ENCODE data around the gene HSD3B1.
"Not testable (repeated sequence)": the region's sequence is repeated elsewhere in the genome, so short reads cannot be mapped to it uniquely, and the experiment has no call there.

The HSD3B1 gene

GRCh38 chr1:119485201-119485600 is 21.8 kb upstream of the HSD3B1 start:
- TF ChIP-seq TAF1 (IDR thresholded peaks at IDR 0.05; ENCODE audit: low read depth, low read length): no peak
- no peak for TF ChIP-seq POLR2AphosphoS5 (IDR thresholded peaks at IDR 0.05; ENCODE audit: low read depth, low read length)
- no peak for TF ChIP-seq PAX5 (IDR thresholded peaks at IDR 0.05; ENCODE audit: insufficient read depth, low read length, severe bottlenecking)
- no peak for TF ChIP-seq POU2F2 (IDR thresholded peaks at IDR 0.05; ENCODE audit: low read depth, low read length)
- TF ChIP-seq SPI1 (IDR thresholded peaks at IDR 0.05; ENCODE audit: low read depth, low read length): no peak
- no peak for TF ChIP-seq POLR2A (IDR thresholded peaks at IDR 0.05; ENCODE audit: low read depth, low read length)
- DNase-seq (ENCODE audit: insufficient read length, low spot score) (no peak), FAIRE-seq (no peak)

GRCh38 chr1:119488216-119488615 is 18.8 kb upstream of the HSD3B1 start:
- DNase-seq (ENCODE audit: insufficient read length, low spot score): no peak
- TF ChIP-seq PAX5 (IDR thresholded peaks at IDR 0.05; ENCODE audit: insufficient read depth, low read length, severe bottlenecking) (no peak), SPI1 (IDR thresholded peaks at IDR 0.05; ENCODE audit: low read depth, low read length) (no peak), POU2F2 (IDR thresholded peaks at IDR 0.05; ENCODE audit: low read depth, low read length) (no peak), POLR2A (IDR thresholded peaks at IDR 0.05; ENCODE audit: low read depth, low read length) (no peak), POLR2AphosphoS5 (IDR thresholded peaks at IDR 0.05; ENCODE audit: low read depth, low read length) (no peak), TAF1 (IDR thresholded peaks at IDR 0.05; ENCODE audit: low read depth, low read length) (no peak)
- no peak for FAIRE-seq

GRCh38 chr1:119489201-119489600 is 17.8 kb upstream of the HSD3B1 start:
- DNase-seq (ENCODE audit: insufficient read length, low spot score) (no peak), FAIRE-seq (no peak)
- TF ChIP-seq POLR2AphosphoS5 (IDR thresholded peaks at IDR 0.05; ENCODE audit: low read depth, low read length) (no peak), SPI1 (IDR thresholded peaks at IDR 0.05; ENCODE audit: low read depth, low read length) (no peak), POU2F2 (IDR thresholded peaks at IDR 0.05; ENCODE audit: low read depth, low read length) (no peak), POLR2A (IDR thresholded peaks at IDR 0.05; ENCODE audit: low read depth, low read length) (no peak), TAF1 (IDR thresholded peaks at IDR 0.05; ENCODE audit: low read depth, low read length) (no peak), PAX5 (IDR thresholded peaks at IDR 0.05; ENCODE audit: insufficient read depth, low read length, severe bottlenecking) (no peak)

- TF ChIP-seq TAF1 (IDR thresholded peaks at IDR 0.05; ENCODE audit: low read depth, low read length) (no peak), POU2F2 (IDR thresholded peaks at IDR 0.05; ENCODE audit: low read depth, low read length) (no peak), POLR2AphosphoS5 (IDR thresholded peaks at IDR 0.05; ENCODE audit: low read depth, low read length) (no peak), POLR2A (IDR thresholded peaks at IDR 0.05; ENCODE audit: low read depth, low read length) (no peak), PAX5 (IDR thresholded peaks at IDR 0.05; ENCODE audit: insufficient read depth, low read length, severe bottlenecking) (no peak), SPI1 (IDR thresholded peaks at IDR 0.05; ENCODE audit: low read depth, low read length) (no peak)
- DNase-seq (ENCODE audit: insufficient read length, low spot score) (no peak), FAIRE-seq (no peak)
These were observed 16.1 kb upstream of the HSD3B1 start for GRCh38 chr1:119490925-119491324.

DNA sequence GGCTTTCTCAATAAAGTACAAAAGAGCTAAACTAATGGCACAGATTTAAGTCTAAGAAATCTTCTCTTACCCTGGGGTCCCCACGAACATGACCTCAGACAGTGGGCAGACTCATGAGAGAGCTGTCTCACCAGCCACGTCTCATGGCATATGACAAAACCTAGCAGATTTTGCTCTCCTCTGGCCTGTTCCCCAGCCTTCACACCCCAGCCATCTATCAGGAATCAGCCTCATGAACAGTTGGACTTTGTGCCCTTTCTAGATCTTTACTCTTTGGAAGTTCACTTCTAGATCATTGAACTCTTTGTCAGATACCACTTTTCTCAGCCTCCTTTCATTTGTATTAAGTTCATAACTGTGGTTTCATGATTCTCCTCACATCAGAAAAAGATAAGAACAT is 14.2 kb upstream of the HSD3B1 start:
- FAIRE-seq (no peak), DNase-seq (ENCODE audit: insufficient read length, low spot score) (no peak)

DNA sequence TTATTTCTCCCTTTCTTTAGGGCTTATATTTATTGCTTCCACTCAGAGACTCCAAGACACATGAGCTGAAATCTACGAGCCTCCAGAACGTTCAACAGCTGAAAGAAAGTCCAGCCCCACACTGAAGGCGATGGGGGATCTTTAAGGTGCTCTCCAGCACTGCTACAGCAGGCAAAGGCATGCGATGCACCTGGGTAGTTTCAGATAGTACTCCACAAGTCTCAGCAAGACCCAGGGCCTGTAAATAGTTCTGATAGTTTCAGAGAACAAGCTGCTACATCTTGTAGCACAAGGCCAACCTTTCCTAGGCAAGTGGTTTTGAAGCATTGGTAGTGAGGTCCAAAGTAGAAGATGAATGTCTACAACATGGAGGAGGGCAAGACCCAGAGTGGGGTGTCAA is 2.2 kb upstream of the HSD3B1 start:
- FAIRE-seq: no peak
- no peak for TF ChIP-seq TAF1 (IDR thresholded peaks at IDR 0.05; ENCODE audit: low read depth, low read length)
- DNase-seq (ENCODE audit: insufficient read length, low spot score): no peak

More for the DNA sequence above, 14.2 kb upstream of the HSD3B1 start:
- no peak for TF ChIP-seq TAF1 (IDR thresholded peaks at IDR 0.05; ENCODE audit: low read depth, low read length)
- no peak for TF ChIP-seq PAX5 (IDR thresholded peaks at IDR 0.05; ENCODE audit: insufficient read depth, low read length, severe bottlenecking)
- no peak for TF ChIP-seq POLR2A (IDR thresholded peaks at IDR 0.05; ENCODE audit: low read depth, low read length)
- TF ChIP-seq SPI1 (IDR thresholded peaks at IDR 0.05; ENCODE audit: low read depth, low read length): no peak
- no peak for TF ChIP-seq POLR2AphosphoS5 (IDR thresholded peaks at IDR 0.05; ENCODE audit: low read depth, low read length)
- TF ChIP-seq POU2F2 (IDR thresholded peaks at IDR 0.05; ENCODE audit: low read depth, low read length): no peak

DNA sequence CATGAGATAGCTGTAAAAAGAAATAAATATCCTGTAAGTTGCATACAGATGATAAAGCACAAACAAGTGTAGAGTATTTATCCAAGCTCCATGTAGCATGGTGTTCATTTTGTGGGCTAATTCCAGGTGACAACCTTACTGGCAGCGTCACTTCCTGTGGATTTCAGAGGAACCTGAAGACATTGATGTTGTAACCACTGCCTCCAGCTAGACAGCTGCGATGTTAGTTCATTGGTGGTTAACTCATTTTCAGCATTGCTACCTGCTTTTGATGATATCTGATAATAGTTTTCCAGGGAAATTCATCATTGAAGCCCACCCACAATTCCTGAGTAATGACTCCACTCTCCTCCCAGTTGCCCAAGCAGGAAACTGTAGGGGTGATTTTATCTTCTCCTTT is 3.0 kb downstream of the HSD3B1 start:
- TF ChIP-seq POLR2AphosphoS5 (IDR thresholded peaks at IDR 0.05; ENCODE audit: low read depth, low read length) (no peak), POLR2A (IDR thresholded peaks at IDR 0.05; ENCODE audit: low read depth, low read length) (no peak), SPI1 (IDR thresholded peaks at IDR 0.05; ENCODE audit: low read depth, low read length) (no peak), TAF1 (IDR thresholded peaks at IDR 0.05; ENCODE audit: low read depth, low read length) (no peak), PAX5 (IDR thresholded peaks at IDR 0.05; ENCODE audit: insufficient read depth, low read length, severe bottlenecking) (no peak), POU2F2 (IDR thresholded peaks at IDR 0.05; ENCODE audit: low read depth, low read length) (no peak)
- DNase-seq (ENCODE audit: insufficient read length, low spot score) (no peak), FAIRE-seq (no peak)

GRCh38 chr1:119515221-119515620 is 8.2 kb downstream of the HSD3B1 start:
- TF ChIP-seq POU2F2 (IDR thresholded peaks at IDR 0.05; ENCODE audit: low read depth, low read length) (no peak), SPI1 (IDR thresholded peaks at IDR 0.05; ENCODE audit: low read depth, low read length) (no peak), TAF1 (IDR thresholded peaks at IDR 0.05; ENCODE audit: low read depth, low read length) (no peak), PAX5 (IDR thresholded peaks at IDR 0.05; ENCODE audit: insufficient read depth, low read length, severe bottlenecking) (no peak), POLR2AphosphoS5 (IDR thresholded peaks at IDR 0.05; ENCODE audit: low read depth, low read length) (no peak), POLR2A (IDR thresholded peaks at IDR 0.05; ENCODE audit: low read depth, low read length) (no peak)
- DNase-seq (ENCODE audit: insufficient read length, low spot score): no peak
- no peak for FAIRE-seq

DNA sequence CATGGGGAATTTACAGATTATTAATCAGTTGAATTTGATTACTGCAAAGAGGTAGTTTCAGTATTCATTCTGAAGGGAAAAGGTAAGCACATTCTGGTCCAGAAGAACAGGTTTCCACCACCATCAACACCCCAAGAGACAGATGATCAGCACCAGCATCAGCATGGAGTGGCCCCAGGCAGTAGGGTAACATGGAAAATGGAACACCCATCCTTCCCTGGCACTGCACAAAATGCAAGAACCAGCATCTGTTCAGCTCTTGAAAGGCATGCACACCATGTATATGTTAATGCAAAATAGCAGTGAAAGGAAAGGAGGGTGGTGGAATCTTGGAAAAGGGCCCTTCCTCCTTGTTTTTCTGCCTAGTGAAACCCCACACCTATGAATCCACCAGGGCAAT is 9.2 kb downstream of the HSD3B1 start:
- no peak for FAIRE-seq
- no peak for DNase-seq (ENCODE audit: insufficient read length, low spot score)
- TF ChIP-seq POLR2A (IDR thresholded peaks at IDR 0.05; ENCODE audit: low read depth, low read length): no peak
- no peak for TF ChIP-seq POLR2AphosphoS5 (IDR thresholded peaks at IDR 0.05; ENCODE audit: low read depth, low read length)
- no peak for TF ChIP-seq POU2F2 (IDR thresholded peaks at IDR 0.05; ENCODE audit: low read depth, low read length)
- TF ChIP-seq TAF1 (IDR thresholded peaks at IDR 0.05; ENCODE audit: low read depth, low read length): no peak
- TF ChIP-seq SPI1 (IDR thresholded peaks at IDR 0.05; ENCODE audit: low read depth, low read length): no peak
- no peak for TF ChIP-seq PAX5 (IDR thresholded peaks at IDR 0.05; ENCODE audit: insufficient read depth, low read length, severe bottlenecking)

DNA sequence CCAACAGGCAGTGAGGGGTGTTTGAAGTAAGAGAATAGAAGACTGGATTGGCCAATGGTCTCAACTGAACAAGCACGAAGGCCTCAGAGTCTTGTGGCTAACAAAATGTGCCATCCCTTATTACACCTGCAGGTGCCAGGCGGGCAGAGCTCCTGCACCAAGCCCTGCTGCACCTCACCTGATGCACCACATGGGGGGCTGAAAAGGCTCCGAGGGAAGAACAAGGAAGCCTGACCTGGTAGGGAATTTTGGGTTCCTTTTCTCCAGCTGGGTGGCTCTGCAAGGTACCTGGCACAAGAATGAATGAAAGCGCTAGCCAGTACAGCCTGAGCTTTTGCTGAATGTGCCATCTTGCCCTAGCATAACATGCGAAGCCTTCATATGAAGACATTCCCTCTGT is 9.7 kb downstream of the HSD3B1 start:
- TF ChIP-seq PAX5 (IDR thresholded peaks at IDR 0.05; ENCODE audit: insufficient read depth, low read length, severe bottlenecking) (no peak), SPI1 (IDR thresholded peaks at IDR 0.05; ENCODE audit: low read depth, low read length) (no peak), POU2F2 (IDR thresholded peaks at IDR 0.05; ENCODE audit: low read depth, low read length) (no peak), POLR2AphosphoS5 (IDR thresholded peaks at IDR 0.05; ENCODE audit: low read depth, low read length) (no peak), TAF1 (IDR thresholded peaks at IDR 0.05; ENCODE audit: low read depth, low read length) (no peak), POLR2A (IDR thresholded peaks at IDR 0.05; ENCODE audit: low read depth, low read length) (no peak)
- no peak for FAIRE-seq

DNA sequence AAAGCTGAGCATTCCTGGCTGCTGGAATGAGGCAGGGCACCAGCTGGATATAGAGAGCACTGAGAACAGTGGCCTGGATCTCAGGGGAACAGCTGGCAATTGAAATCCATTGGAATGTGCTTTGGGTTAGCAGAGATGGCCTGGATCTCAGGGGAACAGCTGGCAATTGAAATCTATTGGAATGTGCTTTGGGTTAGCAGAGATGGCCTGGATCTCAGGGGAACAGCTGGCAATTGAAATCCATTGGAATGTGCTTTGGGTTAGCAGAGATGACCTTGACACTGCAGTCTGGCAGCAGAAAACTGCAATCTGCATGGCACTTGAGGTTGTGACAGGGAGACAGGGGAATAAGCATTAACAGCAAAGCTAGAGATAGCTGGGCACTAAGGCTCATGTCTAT is 10.7 kb downstream of the HSD3B1 start:
- FAIRE-seq; DNase-seq (ENCODE audit: insufficient read length, low spot score): not testable (repeated sequence)

More for the DNA sequence above, 9.7 kb downstream of the HSD3B1 start:
- no peak for DNase-seq (ENCODE audit: insufficient read length, low spot score)
